HCT116 (cell line): ENCODE data around the gene ANTXR2. TPM values are rescaled to one million over a fixed set of nuclear protein-coding genes. Genes with fewer than 3 reads are reported as not detected.

Experiments used
- ATAC-seq: fragments of 200-7000 bp; cut with Tn5 transposase; 2 replicates; pipeline ENCODE4 v1.9.1; 2020; ENCODE audit warnings: mild to moderate bottlenecking, moderate library complexity
- BruUV-seq: library from RNA; stranded (reverse); fragments of 400-500 nt; replicated peaks from 2 replicates; lab custom pipeline; 2021; lab: Mats Ljungman, UMichigan
- CTCF ChIA-PET: fragments of 300-600 bp; sonication (Branson Sonifier 250); formaldehyde crosslinking; loops from one replicate; lab custom pipeline; 2021; ENCODE audit warnings: antibody characterized with exemption; lab: Charles Lee
- POLR2A ChIA-PET: fragments of 300-600, 350-600 bp; sonication (Branson Sonifier 250); formaldehyde crosslinking; loops from one replicate; lab custom pipeline; 2021; ENCODE audit warnings: antibody characterized with exemption; lab: Charles Lee
- RAD21 ChIA-PET, 2 experiments: fragments of 300-600 bp; sonication (Branson Sonifier 250); formaldehyde crosslinking; loops; one replicate each; lab custom pipeline; 2023; ENCODE audit warnings: low total read pairs in 2 of 2; ENCODE audit not compliant: uncharacterized antibody in 2 of 2, unreplicated experiment in 2 of 2, low non-redundant PET in 1 of 2; lab: Charles Lee
- DNase-seq: peaks from one replicate; pipeline ENCODE4 v3.0.0-alpha.2; 2010; ENCODE audit warnings: low read depth, low spot score
- H2AFZ ChIP-seq: fragments of 200-600 bp; shearing (Covaris generic), sonication (generic); 2 replicates; pipeline ENCODE4 v1.6.1; 2017; ENCODE audit warnings: low read depth, mixed run types, mixed read lengths, antibody characterized with exemption, low read length; ENCODE audit not compliant: poor library complexity, severe bottlenecking
- H3K27ac ChIP-seq: 2 replicates; pipeline ENCODE4 v1.5.1; 2012; ENCODE audit warnings: low read depth, low read length
- H3K27me3 ChIP-seq: fragments of 200-600 bp; sonication (generic); 2 replicates; pipeline ENCODE4 v1.6.1; 2016; ENCODE audit warnings: mixed run types, low read length, mixed read lengths; ENCODE audit not compliant: insufficient read depth
- H3K36me3 ChIP-seq, 2 experiments: fragments of 200-500 bp in 1 of 2; fragments of 200-600 bp in 1 of 2; sonication (Bioruptor generic) in 1 of 2; sonication (generic) in 1 of 2; 2 replicates each; pipeline versions ENCODE4 v1.5.1 to v1.6.1; 2014 to 2016; ENCODE audit warnings: low read length in 2 of 2, inconsistent platforms in 1 of 2, mixed read lengths in 1 of 2, mixed run types in 1 of 2; ENCODE audit not compliant: insufficient read depth in 2 of 2, control insufficient read depth in 1 of 2
- H3K4me1 ChIP-seq, 2 experiments: fragments of 200-600 bp in 1 of 2; sonication (generic) in 1 of 2; 2 replicates each; pipeline versions ENCODE4 v1.5.1 to v1.6.1; 2012 to 2017; ENCODE audit warnings: low read length in 2 of 2, inconsistent platforms in 1 of 2, mild to moderate bottlenecking in 1 of 2, mixed read lengths in 1 of 2, mixed run types in 1 of 2, moderate library complexity in 1 of 2; ENCODE audit not compliant: insufficient read depth in 2 of 2, control insufficient read depth in 1 of 2
- H3K4me2 ChIP-seq: fragments of 200-600 bp; sonication (generic); 2 replicates; pipeline ENCODE4 v1.6.1; 2017; ENCODE audit warnings: mixed run types, low read length, mixed read lengths
- H3K4me3 ChIP-seq, 2 experiments: fragments of 200-600 bp in 1 of 2; sonication (generic) in 1 of 2; replicated peaks in 1 of 2; 2 replicates each; pipeline ENCODE4 v1.5.1; 2011 to 2016; ENCODE audit warnings: low read length in 2 of 2, control low read depth in 1 of 2, low read depth in 1 of 2, mild to moderate bottlenecking in 1 of 2, mixed read lengths in 1 of 2, mixed run types in 1 of 2
- H3K79me2 ChIP-seq: fragments of 200-600 bp; sonication (generic); 2 replicates; pipeline ENCODE4 v1.6.1; 2017; ENCODE audit warnings: mild to moderate bottlenecking, mixed run types, low read length, moderate library complexity, mixed read lengths; ENCODE audit not compliant: insufficient read depth
- H3K9ac ChIP-seq: fragments of 200-600 bp; sonication (generic); 2 replicates; pipeline ENCODE4 v1.6.1; 2016; ENCODE audit warnings: low read length, mixed read lengths
- H3K9me2 ChIP-seq: fragments of 200-600 bp; sonication (generic), shearing (Covaris generic); 2 replicates; pipeline ENCODE4 v1.6.1; 2017; ENCODE audit warnings: mixed run types, mild to moderate bottlenecking, moderate library complexity; ENCODE audit not compliant: insufficient read depth
- H3K9me3 ChIP-seq, 2 experiments: fragments of 200-500 bp in 1 of 2; fragments of 200-600 bp in 1 of 2; sonication (Bioruptor generic) in 1 of 2; sonication (generic) in 1 of 2; 2 replicates each; pipeline ENCODE4 v1.6.1; 2014 to 2017; ENCODE audit warnings: low read length in 2 of 2, mixed read lengths in 2 of 2, inconsistent platforms in 1 of 2, low read depth in 1 of 2, mild to moderate bottlenecking in 1 of 2, mixed run types in 1 of 2, moderate library complexity in 1 of 2; ENCODE audit not compliant: control insufficient read depth in 1 of 2, insufficient read depth in 1 of 2
- H4K20me1 ChIP-seq: fragments of 200-600 bp; sonication (generic), shearing (Covaris generic); 2 replicates; pipeline ENCODE4 v1.6.1; 2017; ENCODE audit warnings: mixed run types, mild to moderate bottlenecking, moderate library complexity; ENCODE audit not compliant: insufficient read depth
- CEBPB ChIP-seq: IDR thresholded peaks from 2 replicates; pipeline ENCODE4 v1.6.1; 2012; ENCODE audit warnings: low read depth
- CTCF ChIP-seq, 3 experiments: fragments of 200-600 bp in 1 of 3; sonication (generic) in 1 of 3; IDR thresholded peaks in 2 of 3; conservative IDR thresholded peaks in 1 of 3; 2 replicates each; pipeline ENCODE4 v1.5.1; 2012 to 2017; ENCODE audit warnings: low read depth in 2 of 3, low read length in 2 of 3, antibody characterized with exemption in 1 of 3, borderline replicate concordance in 1 of 3, control low read depth in 1 of 3, mild to moderate bottlenecking in 1 of 3, mixed read lengths in 1 of 3, mixed run types in 1 of 3, moderate library complexity in 1 of 3; ENCODE audit not compliant: insufficient read depth in 1 of 3
- ELF1 ChIP-seq: IDR thresholded peaks from 2 replicates; pipeline ENCODE4 v1.6.1; 2012; ENCODE audit warnings: low read depth, borderline replicate concordance
- EZH2 ChIP-seq: fragments of 200-600 bp; sonication (generic); IDR thresholded peaks from 2 replicates; pipeline ENCODE4 v1.6.1; 2017; ENCODE audit warnings: antibody characterized with exemption, mixed run types
- FOSL1 ChIP-seq: IDR thresholded peaks from 2 replicates; pipeline ENCODE4 v1.6.1; 2012; ENCODE audit warnings: low read depth
- JUND ChIP-seq: IDR thresholded peaks from 2 replicates; pipeline ENCODE4 v1.6.1; 2012
- MAX ChIP-seq: IDR thresholded peaks from 2 replicates; pipeline ENCODE4 v1.6.1; 2012
- POLR2A ChIP-seq: IDR thresholded peaks from 2 replicates; pipeline ENCODE4 v1.7.0; 2011; ENCODE audit warnings: borderline replicate concordance; ENCODE audit not compliant: insufficient read depth, insufficient read length; ENCODE audit errors: extremely low read depth
- POLR2AphosphoS5 ChIP-seq: IDR thresholded peaks from 2 replicates; pipeline ENCODE4 v1.6.1; 2011; ENCODE audit warnings: mild to moderate bottlenecking, low read depth, low read length, moderate library complexity
- REST ChIP-seq: IDR thresholded peaks from 2 replicates; pipeline ENCODE4 v1.6.1; 2012; ENCODE audit warnings: low read depth
- SIN3A ChIP-seq: IDR thresholded peaks from 2 replicates; pipeline ENCODE4 v1.6.1; 2012; ENCODE audit warnings: low read depth
- YY1 ChIP-seq: IDR thresholded peaks from 2 replicates; pipeline ENCODE4 v1.6.1; 2011; ENCODE audit warnings: low read length, low read depth, moderate library complexity, mild to moderate bottlenecking; ENCODE audit not compliant: insufficient replicate concordance; ENCODE audit errors: extremely low read depth
- ZBTB33 ChIP-seq: IDR thresholded peaks from 2 replicates; pipeline ENCODE4 v1.6.1; 2011; ENCODE audit warnings: mild to moderate bottlenecking, low read length, moderate library complexity; ENCODE audit not compliant: insufficient replicate concordance; ENCODE audit errors: extremely low read depth
- ZFX ChIP-seq: fragments of 450-650 bp; IDR thresholded peaks from 2 replicates; pipeline ENCODE4 v1.6.1; 2017
- ZNF274 ChIP-seq: fragments of 200-500 bp; sonication (Bioruptor generic); IDR thresholded peaks from 2 replicates; pipeline ENCODE4 v1.6.1; 2014; ENCODE audit warnings: mild to moderate bottlenecking, low read depth, low read length, inconsistent platforms
- intact Hi-C: fragments of 100-400 bp; cut with micrococcal nuclease; formaldehyde crosslinking; loops from 2 replicates; pipeline ENCODE4 v1.10.0; 2022
- total RNA-seq: library from RNA; stranded (reverse); gene quantifications from one replicate; pipeline ENCODE4 v1.2.1, GENCODE V29; 2021; ENCODE audit not compliant: unreplicated experiment

Gene ANTXR2
- total RNA-seq, 1 experiment from 2014 or later = 6.3 TPM

- H2AFZ ChIP-seq = no peak overlapping the region
- intact Hi-C loops = no loop called here
- ChIA-PET POLR2A (no interaction called here), CTCF (no interaction called here), RAD21 (interaction anchor here in 1 of 2 experiments (0.7 kb wide), 1 partner anchor 22 kb away, joined by 3 read pairs; no protein-coding TSS in a partner anchor)
- H3K79me2 ChIP-seq = no peaks in the 10 kb centered on the region
- H3K9me2 ChIP-seq = no peaks in the 10 kb centered on the region
- H4K20me1 ChIP-seq = no peaks in the 10 kb centered on the region
- H3K4me3 ChIP-seq = no peak overlapping the region
- H3K9ac ChIP-seq = no peak overlapping the region
- no peaks in the 10 kb centered on the region for H3K4me1 ChIP-seq
- BruUV-seq = no TSS peak
- TF ChIP-seq ZBTB33 (no peak), JUND (no peak), FOSL1 (no peak), YY1 (no peak), POLR2AphosphoS5 (no peak), CTCF (IDR thresholded peaks at IDR 0.05 in 2 of 3, conservative IDR thresholded peaks at IDR 0.05 in 1 of 3; ENCODE audit: borderline replicate concordance in 1 of 3, insufficient read depth in 1 of 3, low read depth in 2 of 3, low read length in 2 of 3) (no peak), CEBPB (no peak), EZH2 (no peak), MAX (no peak), POLR2A (no peak), SIN3A (no peak), ZFX (no peak), ELF1 (no peak), REST (no peak), ZNF274 (no peak)
- no peaks in the 10 kb centered on the region for H3K27me3 ChIP-seq
- no peaks in the 10 kb centered on the region for H3K36me3 ChIP-seq
- ATAC-seq = no peak
- no peak overlapping the region for H3K4me2 ChIP-seq
- H3K9me3 ChIP-seq = no peaks in the 10 kb centered on the region
- no peak for DNase-seq
- H3K27ac ChIP-seq = no peak overlapping the region
These were observed 190.2 kb downstream of the ANTXR2 start for GRCh38 chr4:79882806-79883205.
